Measurements from ENCODE around the gene FGF19.

The FGF19 gene, protein sequence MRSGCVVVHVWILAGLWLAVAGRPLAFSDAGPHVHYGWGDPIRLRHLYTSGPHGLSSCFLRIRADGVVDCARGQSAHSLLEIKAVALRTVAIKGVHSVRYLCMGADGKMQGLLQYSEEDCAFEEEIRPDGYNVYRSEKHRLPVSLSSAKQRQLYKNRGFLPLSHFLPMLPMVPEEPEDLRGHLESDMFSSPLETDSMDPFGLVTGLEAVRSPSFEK

DNA sequence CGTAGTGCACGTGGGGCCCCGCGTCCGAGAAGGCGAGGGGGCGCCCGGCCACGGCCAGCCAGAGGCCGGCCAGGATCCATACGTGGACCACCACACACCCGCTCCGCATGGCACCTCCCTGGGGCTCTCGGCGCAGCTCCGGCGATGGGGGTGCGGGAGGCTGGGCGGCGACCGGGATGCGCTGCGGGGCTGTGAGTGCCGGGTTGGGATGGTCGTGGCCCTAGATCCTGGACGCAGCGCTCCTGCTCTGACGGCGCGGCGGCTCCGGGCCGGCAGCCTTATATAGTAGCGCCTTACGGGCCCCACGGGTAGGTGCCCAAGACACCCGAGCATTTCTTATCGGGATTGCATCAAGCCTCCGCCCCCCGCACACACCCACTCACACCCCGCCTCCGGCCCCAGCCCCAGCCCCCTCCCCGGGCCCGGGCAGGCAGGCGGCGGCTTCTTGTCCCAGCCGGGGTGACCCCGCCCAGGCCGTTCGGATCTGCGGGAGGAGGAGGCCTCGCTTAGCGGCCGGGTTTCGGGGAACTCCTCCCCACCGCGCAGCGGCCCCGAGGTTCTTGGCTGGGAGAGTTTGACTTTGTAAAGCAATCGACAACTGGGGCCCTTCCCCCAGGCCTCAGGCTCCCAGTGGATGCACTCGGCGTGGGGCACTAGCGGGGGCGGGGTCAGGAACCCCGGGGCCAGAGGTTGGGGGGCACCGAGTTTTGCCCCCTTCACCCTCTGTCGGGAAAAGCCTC is at the start of gene FGF19:
FGF19 (minus strand) TSS at position 255 of the 740 bp plus-strand sequence; CDS start at position 109, 146 bp downstream.
- no peak for DNase-seq

DNA sequence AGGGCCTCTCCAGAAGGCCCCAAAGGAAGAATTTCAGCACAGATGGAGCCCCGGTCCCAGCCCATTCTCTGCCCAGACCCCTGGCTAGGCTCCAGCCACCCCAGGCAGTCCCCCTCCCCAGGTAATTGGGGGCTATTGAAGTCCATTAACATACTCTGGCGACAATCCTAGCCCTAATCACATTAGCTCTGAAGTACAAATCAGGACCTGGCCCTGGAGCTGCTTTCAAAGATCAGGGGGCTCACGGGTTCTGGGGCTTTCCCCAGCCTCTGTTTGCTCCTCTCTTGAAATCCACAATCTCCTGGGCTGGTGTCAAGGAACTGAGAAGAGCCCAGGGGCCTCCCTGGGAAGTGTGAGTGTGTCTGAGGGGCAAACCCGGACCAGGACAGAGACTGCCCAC is 49.1 kb upstream of the FGF19 start:
- DNase-seq, result no peak

DNA sequence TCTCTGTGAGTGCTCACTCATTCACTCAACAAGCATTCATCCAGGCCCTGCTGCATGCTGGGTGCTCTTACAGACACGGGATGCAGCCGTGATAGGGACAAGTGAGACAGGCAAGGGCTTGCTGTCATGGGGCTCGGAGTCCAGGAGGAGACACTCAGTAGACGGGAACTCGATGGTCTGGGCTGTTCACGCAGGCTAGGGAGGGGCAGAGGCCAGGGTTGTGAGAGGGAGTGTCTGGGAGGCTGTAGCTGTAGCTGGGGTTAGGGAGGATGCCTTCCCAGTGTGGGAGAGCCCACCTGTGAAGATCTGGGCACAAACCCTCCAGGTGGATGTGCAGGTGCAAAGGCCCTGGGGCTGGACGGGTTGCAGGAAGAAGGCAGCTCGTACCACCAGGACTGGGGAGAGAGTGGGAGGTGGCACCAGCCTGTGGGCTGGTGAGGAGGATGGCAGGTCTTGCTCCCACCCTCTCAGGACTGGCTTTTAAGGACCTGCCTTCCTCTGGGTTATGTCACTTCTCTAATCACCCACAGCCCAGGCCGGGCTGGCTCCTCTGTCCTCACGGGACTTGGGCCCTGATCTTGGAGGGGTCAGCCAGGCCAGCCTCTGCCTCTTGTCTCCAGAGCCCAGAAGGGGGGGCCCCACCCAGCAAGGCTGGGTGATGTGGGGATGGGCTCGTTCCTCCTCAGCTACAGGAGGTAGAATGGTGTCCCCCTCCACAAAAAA is 47.2 kb upstream of the FGF19 start:
- no peak for DNase-seq

DNA sequence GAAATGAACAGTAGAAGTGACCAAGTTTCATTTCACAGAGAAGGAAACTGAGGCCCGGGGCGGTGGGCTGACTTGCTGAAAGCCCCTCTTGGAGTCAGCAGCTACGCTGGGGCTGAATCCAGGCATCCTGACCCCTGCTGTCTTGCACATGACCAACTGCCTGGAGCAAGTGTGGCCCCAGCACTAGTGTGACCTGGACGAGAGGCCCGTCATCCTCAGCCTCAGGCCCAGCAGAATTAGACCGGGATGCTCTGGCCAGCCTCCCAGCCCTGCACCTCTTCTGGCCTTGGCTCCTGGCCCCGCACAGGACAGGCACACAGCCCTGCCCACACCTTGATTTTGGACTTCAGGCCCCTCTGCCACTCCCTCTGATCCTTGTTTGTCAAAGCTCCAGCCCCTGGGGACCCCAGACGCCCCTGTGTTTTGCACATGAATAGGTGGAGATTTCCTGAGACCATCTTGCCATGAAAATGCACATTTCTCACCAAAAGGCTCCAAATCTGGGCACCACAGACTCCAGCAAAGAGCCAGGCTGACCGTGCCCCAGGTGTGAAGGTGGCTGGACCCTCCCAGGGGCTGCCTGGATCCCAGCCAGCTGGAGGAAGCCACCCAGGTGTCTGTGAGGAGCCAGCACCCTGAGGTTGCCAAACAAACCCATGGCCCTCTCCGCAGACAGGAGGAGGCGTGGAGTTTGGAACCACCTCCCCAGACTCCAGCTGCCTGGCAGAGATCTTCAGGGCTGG is 46.5 kb upstream of the FGF19 start:
- no peak for DNase-seq

DNA sequence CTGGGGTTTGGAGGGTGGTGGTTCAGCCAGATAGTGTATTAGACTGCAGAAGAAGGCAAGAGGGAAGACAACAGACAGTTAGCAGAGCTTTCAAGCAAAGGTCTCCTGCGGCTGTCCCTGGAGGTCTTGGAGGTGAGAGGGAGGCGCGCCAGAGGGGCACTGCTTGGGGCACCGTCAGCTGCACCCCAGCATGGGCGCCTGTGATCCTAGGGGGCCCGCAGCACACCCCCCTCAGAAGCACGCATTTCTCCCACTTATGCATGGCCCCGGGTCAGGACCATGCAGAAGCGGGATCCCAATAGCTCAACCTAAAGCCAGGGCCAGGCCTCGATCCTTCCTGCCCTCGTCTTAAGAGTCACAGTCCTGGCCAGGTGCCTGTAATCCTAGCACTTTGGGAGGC is 44.8 kb upstream of the FGF19 start:
- DNase-seq, result no peak

DNA sequence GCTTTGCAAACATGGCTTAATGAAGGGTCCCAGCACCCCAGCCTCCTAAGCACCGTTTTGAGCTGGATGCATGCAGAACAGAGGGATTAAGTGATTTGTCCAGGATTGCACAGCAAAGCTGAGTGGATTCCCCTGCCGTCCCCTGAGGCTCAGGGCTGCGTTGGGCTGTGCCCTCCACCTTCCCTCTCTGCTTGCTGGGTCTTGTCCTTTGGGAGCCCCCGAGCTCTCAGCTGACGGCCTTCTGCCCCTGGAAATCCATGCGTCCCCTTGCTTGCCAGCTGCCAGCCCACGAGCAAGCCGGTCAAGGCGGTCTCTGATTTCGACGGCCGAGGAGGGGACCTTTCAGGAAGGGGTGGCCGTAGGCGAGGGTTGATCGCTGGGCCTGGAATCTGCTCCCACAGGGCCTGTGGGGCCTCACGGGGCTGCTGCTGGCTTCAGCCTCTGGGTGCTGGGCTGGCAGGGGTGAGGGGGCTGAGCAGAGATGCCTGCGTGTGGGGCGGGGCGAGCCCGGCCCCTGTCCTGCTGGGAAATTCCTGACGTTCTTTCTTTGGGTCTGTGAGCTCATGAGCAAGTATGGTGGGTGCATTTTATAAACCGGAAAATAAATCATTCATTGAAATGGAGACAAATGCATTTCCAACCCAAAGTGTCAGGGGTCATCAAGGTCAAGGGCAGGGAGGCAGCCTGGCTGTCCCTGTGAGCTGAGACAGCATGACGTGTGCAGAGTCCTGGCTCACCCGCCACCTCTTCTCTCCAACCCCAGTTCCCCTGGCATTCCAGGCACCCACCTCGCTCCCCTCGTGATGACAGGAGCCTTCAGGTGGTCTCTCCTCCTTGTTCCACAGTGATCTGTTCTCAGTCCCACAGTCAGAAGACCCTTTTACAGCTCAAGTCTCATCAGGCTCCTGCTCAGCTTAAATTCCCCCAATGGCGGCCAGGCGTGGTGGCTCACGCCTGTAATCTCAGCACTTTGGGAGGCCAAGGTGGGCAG is 43.2 kb upstream of the FGF19 start:
- DNase-seq, result no peak

DNA sequence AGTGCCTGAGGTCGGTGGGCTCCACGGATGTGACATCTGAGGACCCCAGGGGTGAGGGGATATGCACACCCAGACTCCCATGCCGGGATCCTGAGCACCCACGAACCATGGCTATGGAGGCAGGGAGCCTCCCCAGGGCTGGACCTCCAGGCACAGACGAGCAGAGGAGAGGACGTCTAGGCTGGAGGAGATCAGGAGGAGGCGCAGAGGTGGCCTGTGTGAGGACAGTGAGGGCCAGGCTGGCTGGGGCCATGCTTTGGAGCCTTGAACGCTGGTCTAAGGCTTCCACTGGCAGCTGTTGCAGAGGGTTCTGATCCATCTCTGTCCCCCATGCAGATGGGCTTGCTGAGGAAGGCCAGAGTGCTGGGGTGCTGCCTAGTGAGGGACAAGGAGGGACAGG is 42.3 kb upstream of the FGF19 start:
- DNase-seq, result no peak

DNA sequence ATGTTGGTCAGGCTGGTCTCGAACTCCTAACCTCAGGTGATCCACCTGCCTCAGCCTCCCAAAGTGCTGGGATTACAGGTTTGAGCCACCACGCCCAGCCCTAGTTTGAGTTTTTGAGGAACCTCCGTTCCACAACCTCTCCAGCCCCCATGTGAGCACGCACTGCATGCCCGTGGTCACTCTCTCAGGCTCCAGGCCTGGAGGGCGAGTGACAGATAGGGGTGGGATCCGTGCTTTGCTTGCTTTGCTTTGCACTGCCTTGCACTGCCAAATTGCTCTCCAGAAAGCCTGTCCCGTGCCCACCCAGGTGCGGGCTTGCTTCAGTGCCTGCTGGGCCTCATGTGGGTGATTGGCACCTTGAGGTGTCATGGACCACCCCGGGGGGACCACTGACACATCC is 41.4 kb upstream of the FGF19 start:
- no peak for DNase-seq

DNA sequence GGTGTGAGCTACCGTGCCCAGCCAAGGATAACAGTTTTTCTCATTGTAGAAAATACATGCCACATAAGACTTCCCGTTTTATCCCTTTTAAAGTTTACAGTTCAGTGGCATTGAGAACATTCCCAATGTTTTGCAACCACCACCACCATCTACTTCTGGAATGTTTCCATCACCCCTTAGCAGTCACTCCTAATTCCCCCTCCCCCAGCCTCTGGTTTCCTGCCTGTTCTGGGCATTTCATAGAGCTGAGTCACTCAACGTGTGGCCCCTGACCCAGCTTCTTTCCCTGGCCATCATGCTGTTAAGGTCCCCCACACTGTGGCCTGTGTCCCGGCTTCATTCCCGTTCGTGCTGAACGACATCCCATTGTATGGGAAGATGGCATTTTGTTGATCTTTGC is 40.6 kb upstream of the FGF19 start:
- DNase-seq, result no peak

DNA sequence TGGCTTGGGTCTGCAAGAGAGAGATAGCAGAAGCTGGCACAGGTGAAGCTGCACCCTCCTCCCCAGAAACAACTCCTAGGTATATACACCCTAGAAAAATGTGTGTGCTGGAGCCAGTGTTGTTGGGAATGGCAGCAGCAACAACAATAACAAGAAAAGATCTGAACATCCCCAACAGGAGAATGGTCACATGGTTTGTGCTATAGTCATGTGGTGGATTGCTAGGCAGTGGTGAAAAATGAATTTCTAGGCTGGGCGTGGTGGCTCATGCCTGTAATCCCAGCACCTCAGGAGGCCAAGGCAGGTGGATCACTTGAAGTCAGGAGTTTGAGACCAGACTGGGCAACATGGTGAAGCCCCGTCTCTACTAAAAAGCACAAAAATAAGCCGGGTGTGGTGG is 31.0 kb upstream of the FGF19 start:
- no peak for DNase-seq

DNA sequence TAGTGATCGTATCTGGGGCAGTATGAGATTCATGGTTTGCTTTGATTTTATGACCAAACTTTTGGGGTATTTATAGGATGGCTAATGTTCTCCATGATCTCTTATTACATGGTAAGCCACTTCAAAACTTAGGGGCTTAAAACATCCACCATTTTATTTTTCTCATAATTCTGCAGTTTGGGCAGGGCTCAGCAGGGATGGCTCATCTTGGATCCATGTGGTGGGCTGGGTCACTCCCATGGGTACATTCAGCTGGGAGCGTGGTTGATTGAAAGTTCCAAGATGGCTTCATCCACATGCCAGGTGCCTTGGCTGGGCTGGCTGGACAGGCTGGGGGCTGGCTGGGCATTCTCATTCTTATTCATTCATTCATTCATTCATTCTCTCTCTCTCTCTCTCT is 30.5 kb upstream of the FGF19 start:
- no peak for DNase-seq

DNA sequence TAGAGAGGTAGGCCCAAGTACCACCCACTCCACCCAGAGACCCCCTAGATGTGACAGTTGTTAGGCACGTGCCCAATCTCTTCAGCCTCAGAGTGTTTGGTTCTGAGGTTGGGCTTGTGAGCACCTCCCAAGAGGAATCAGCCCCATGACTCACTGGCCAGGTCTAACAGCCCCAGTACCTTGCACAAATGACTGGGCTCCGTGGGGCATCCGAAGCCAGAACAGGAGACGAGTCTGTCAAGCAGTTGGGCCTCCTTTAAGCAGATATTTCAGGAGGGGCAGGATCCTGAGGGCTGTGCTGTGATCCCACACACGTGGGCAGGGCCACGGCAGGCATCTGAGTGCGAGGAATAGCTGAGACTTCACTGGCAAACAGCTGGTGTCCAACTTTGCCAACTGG is 29.1 kb upstream of the FGF19 start:
- DNase-seq, result no peak

DNA sequence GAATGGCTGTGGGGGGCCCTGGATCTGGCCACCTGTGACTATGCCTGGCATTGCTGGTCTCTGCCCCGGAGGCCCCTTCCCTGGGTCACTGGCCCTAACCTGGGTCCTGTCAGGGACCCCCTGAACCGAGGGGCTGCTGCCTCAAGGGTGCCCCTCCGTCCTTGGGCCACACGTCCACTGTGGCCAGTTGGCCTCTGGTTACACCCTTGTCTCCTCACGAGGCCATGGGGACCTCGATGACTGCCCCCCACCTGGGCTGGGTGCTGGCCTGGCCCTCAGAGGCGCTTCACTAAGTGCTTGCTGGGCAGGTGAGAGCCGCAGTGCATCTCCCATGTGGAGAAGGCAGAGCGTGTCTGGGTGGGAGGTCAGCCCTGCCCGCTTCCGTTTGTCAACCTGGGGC is 27.3 kb upstream of the FGF19 start:
- DNase-seq, result no peak

DNA sequence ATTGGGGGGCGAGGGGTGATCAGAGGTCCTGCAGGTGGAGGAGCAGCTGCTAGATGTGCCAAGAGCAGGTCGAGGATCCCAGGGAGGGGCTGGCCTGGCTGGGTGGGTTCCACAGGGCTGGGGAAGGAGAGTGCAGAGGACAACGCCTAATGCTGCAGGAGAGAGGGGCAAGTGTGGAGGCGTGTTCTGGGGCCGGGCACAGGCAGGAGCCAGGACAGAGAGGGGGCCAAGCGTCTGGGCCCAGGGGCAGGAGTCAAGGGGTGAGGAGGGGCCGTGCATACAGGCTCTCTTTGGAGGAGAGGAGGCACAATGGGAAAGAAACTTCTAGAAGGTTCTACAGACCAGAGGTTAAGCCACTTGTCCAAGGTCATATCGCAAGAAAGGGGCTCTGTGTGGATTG is 26.7 kb upstream of the FGF19 start:
- no peak for DNase-seq

DNA sequence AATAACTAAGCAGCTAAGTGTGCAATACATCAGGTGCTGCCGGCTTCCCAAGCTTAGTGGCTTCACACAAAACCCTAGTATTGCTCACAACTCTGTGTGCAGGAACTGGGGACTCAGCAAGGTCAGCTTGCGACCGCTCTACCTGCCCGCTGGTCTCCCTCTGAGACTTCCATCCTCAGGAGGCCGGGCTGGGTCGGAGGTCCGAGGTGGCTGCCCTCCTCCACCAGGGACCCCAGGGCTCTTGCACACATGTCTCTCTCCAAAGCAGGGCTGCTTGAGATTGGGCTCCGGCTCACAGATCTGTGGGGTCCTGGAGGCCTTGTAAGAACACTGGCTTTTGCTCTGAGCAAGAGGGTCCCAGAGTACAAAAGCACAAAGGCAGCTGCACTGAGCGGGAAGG is 25.4 kb upstream of the FGF19 start:
- no peak for DNase-seq

DNA sequence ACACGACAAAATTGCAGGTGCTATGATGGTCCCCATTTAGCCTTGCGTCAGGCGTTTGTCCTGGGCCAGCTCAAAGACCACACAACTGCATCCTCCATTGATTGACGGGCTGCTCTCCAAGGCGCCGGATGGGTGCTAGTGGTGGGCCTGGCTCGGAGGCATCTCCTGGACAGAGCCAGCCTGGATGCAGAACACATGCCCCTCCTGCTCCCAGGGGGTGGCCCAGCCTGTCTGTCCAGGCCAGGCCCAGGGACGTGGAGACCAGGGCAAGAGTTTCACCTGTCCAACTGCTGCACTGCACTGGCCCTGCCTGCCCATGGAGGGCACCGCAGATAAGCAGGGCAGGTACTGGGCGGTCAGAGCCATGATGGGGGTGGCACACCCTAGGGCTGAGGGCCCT is 23.4 kb upstream of the FGF19 start:
- DNase-seq, result no peak

DNA sequence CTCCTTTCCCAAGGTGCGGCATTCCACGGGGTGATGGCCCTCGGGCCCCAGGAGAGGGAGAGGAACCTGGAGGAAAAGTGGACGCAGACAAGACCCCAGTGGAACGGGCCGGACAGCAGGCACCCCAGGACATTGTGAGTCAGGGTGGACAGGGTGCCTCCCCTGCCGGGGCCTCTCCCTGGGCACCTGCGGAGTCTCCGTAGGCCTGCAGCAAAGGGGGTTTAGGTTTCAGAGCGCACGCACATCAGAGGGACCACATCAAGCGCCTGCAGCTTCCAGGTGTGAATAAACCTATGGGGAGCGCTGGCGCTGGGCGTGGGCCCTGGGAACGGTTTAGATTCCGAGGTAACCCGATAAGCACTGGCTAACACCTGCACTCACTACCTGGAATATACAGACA is 22.7 kb upstream of the FGF19 start:
- no peak for DNase-seq

DNA sequence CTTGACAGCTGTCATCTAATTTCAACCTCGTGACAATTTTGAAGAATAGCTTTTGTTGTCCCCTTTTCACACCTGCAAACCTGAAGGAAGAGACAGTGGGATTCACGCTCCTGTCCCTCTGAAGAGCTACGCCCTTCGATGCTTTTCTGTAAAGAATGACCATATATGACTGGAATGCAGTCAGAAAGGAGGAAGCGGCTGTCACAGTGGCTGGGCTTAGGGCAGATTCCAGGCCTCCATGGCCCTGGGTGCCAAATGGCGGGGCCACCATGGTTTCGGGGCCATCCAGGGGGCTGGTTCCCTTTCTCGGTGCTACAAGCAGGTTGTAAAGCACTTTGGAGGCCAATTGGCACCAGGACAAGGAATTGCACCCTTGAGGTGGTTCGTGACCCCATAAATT is 22.2 kb upstream of the FGF19 start:
- no peak for DNase-seq

DNA sequence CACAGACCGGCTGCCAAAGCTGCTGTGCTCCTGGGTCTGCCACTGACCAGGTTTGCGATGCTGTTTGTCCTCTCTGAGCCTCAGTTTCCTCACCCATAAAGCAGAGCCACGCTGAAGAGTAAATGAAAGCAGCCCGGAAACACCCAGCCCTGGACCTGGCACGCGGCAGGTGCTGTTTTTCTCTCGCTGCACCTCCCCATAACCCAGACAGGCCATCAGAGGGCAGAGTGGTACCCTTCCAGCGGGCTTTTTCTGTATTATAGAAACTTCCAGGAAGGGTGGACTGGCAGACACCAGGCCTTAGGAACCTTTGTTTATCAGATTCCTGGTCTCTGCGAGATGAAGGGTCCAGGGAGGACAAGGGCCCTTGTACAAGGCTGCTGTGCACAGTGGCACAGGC is 17.9 kb upstream of the FGF19 start:
- DNase-seq, result no peak

DNA sequence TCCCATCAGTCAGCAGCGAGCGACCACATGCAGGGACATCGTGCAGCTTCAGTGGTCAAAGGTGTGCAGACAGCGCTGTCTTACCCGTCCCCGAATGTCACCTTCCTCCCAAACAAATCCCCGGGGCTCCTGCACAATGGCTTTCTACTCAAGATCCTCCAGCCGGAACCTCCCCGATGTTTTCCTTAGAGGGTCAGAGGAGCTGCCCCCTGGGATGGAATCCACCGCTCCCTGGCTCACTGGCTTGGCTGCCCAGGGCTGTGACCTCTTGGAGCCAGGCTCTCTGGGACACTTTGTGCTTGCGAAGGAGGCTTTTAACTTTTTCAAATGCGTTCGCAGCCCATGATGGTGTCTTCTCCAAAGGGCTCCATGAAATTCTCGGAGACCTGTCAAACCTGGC is 17.3 kb upstream of the FGF19 start:
- DNase-seq, result no peak

DNA sequence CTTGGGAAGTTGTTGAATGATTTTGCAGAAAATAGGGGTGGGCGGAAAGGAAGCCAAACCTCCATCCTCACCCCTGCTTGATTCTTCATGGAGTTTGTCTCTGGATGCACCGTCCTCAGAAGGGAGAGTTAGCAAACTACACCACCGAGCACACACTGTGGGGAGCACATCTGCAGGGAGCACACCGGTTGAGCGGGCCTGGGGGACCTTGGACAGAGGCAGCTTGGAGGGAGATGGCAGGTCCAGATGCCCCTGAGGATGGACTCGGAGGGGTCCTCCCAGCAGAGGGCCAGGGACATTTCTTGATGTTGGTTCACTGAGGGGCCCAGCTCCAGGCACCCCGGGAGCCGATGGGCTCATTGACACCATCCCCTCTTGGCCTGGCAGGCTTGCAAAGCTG is 15.1 kb upstream of the FGF19 start:
- DNase-seq, result no peak

DNA sequence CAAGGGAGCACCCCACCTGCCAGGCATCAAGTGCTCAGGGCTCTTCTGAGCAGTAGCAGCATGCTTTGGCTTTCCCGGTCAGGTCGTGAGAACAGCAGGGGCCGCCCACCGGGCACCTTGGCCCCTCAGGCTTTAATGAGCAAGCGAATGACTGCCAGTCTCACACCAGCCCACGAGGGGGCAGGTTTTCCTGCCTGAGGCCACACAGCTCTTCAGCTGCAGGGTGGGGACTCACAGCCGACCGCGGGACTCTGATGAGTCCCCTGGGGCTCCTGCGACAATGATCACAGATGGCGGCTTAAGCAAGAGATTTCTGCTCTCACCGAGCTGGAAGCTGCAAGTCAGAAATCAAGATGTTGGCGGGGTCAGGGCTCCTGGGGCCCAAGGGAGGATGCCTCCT is 14.3 kb upstream of the FGF19 start:
- DNase-seq, result no peak

Measured in activated effector memory CD4-positive, alpha-beta T cell treated with Interleukin-2 at 50 U/mL for 16 hours (primary cell).